MCF 10A (cell line): ENCODE data around the gene RIN3. TPM values are rescaled to one million over a fixed set of nuclear protein-coding genes. Genes with fewer than 3 reads are reported as not detected.
A peak's percentile ranks its signal among the peaks of the same experiment; 100 is the strongest.

Source experiments
- BruUV-seq: library from RNA; stranded (reverse); fragments of 400-500 nt; replicated peaks from 2 replicates; lab custom pipeline; 2021; lab: Mats Ljungman, UMichigan
- CTCF ChIA-PET: fragments of 300-600 bp; sonication (Branson Sonifier 250); formaldehyde crosslinking; extraction: SDS; loops from one replicate; lab custom pipeline; 2021; ENCODE audit warnings: antibody characterized with exemption, inconsistent platforms; lab: Yijun Ruan, JAX
- POLR2A ChIA-PET: fragments of 300-600, 350-650 bp; sonication (Branson Sonifier 250); formaldehyde crosslinking; extraction: SDS; loops from one replicate; lab custom pipeline; 2020; ENCODE audit warnings: antibody characterized with exemption, inconsistent platforms; lab: Yijun Ruan, JAX
- DNase-seq: peaks from one replicate; pipeline ENCODE4 v3.0.0-alpha.2; 2018; ENCODE audit not compliant: unreplicated experiment
- H3K27ac Mint-ChIP-seq: one replicate; pipeline ENCODE4 v1.8.0; 2022; ENCODE audit warnings: mild to moderate bottlenecking, low read depth, mixed read lengths; ENCODE audit not compliant: unreplicated experiment
- H3K27me3 Mint-ChIP-seq: one replicate; pipeline ENCODE4 v1.8.0; 2022; ENCODE audit warnings: mixed read lengths; ENCODE audit not compliant: insufficient read depth, unreplicated experiment
- H3K36me3 Mint-ChIP-seq: one replicate; pipeline ENCODE4 v1.8.0; 2022; ENCODE audit warnings: mild to moderate bottlenecking, moderate library complexity, mixed read lengths; ENCODE audit not compliant: insufficient read depth, unreplicated experiment
- H3K4me1 Mint-ChIP-seq: one replicate; pipeline ENCODE4 v1.8.0; 2022; ENCODE audit warnings: mixed read lengths; ENCODE audit not compliant: insufficient read depth, unreplicated experiment
- H3K4me3 Mint-ChIP-seq: one replicate; pipeline ENCODE4 v1.8.0; 2022; ENCODE audit warnings: mild to moderate bottlenecking, moderate library complexity, mixed read lengths; ENCODE audit not compliant: unreplicated experiment
- H3K9me3 Mint-ChIP-seq: one replicate; pipeline ENCODE4 v1.8.0; 2022; ENCODE audit warnings: mixed read lengths; ENCODE audit not compliant: unreplicated experiment
- intact Hi-C: fragments of 100-400 bp; cut with micrococcal nuclease; formaldehyde crosslinking; loops from 2 replicates; pipeline ENCODE4 v1.14.1; 2022
- total RNA-seq: library from RNA; stranded (reverse); gene quantifications from 2 replicates; pipeline ENCODE4 v1.2.3, GENCODE V29; 2022
- TF ChIP-seq, protein P1 (sequence below): fragments of 200-600 bp; IDR thresholded peaks from one replicate; pipeline ENCODE4 v1.8.0; 2022; ENCODE audit warnings: antibody characterized with exemption, mild to moderate bottlenecking; ENCODE audit not compliant: unreplicated experiment

Gene RIN3
- total RNA-seq, 1 experiment from 2014 or later, result 14.2 TPM

DNA sequence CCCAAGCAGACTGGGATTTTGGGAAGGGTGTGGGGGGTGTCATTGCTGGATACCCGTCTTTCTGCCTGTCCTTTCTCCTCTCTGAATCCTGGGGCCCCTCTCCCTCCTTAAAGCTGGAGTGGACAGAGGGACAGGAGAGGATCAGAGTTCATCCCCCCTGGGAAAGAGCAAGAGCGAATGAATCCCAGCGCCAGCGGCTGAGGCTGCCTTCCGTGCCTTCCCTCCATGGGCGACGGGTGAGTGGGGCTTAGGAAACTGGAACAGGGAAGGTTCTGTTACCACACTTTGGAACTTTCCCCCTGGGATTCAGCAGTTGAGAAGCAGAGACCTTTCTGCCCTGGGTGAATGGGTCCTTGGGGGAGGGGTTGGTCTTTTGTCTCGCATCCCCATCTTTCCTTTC is 16.2 kb upstream of the RIN3 start:
- POLR2A ChIA-PET, result no interaction called here
- Mint-ChIP-seq H3K9me3 (no peaks in the 10 kb centered on the region), H3K36me3 (no peaks in the 10 kb centered on the region), H3K27ac (no peak overlapping the region), H3K4me1 (no peaks in the 10 kb centered on the region), H3K27me3 (no peaks in the 10 kb centered on the region), H3K4me3 (no peak overlapping the region)
- BruUV-seq, result no TSS peak
- DNase-seq, result no peak
- CTCF ChIA-PET, result no interaction called here
- TF ChIP-seq, protein P1, sequence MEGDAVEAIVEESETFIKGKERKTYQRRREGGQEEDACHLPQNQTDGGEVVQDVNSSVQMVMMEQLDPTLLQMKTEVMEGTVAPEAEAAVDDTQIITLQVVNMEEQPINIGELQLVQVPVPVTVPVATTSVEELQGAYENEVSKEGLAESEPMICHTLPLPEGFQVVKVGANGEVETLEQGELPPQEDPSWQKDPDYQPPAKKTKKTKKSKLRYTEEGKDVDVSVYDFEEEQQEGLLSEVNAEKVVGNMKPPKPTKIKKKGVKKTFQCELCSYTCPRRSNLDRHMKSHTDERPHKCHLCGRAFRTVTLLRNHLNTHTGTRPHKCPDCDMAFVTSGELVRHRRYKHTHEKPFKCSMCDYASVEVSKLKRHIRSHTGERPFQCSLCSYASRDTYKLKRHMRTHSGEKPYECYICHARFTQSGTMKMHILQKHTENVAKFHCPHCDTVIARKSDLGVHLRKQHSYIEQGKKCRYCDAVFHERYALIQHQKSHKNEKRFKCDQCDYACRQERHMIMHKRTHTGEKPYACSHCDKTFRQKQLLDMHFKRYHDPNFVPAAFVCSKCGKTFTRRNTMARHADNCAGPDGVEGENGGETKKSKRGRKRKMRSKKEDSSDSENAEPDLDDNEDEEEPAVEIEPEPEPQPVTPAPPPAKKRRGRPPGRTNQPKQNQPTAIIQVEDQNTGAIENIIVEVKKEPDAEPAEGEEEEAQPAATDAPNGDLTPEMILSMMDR, result no peak
- intact Hi-C loops, result no loop called here

GRCh38 chr14:92499234-92499633 is 14.3 kb upstream of the RIN3 start:
- no peak for DNase-seq
- TF ChIP-seq, protein P1, result no peak
- no TSS peak for BruUV-seq
- Mint-ChIP-seq H3K36me3 (no peaks in the 10 kb centered on the region), H3K27ac (no peak overlapping the region), H3K27me3 (no peaks in the 10 kb centered on the region), H3K4me1 (peaks cover 16% of the 10 kb centered on the region), H3K9me3 (no peaks in the 10 kb centered on the region), H3K4me3 (no peak overlapping the region)
- intact Hi-C loops, result no loop called here
- CTCF ChIA-PET, result interaction anchor here (0.5 to 0.7 kb wide), 3 partner anchors 14 to 131 kb away, joined by 3 read pairs; no protein-coding TSS in a partner anchor
- POLR2A ChIA-PET, result interaction anchor here (0.6 to 1.2 kb wide), 2 partner anchors 19 to 346 kb away, joined by 3 read pairs; no protein-coding TSS in a partner anchor

GRCh38 chr14:92500491-92500941 is 13.1 kb upstream of the RIN3 start:
- ChIA-PET POLR2A (interaction anchor here (0.6 to 0.7 kb wide), 2 partner anchors 76 to 569 kb away, joined by 3 to 4 read pairs; no protein-coding TSS in a partner anchor), CTCF (interaction anchor here (0.5 kb wide), 1 partner anchor 302 kb away, joined by 3 read pairs; no protein-coding TSS in a partner anchor)
- DNase-seq, result no peak
- TF ChIP-seq, protein P1, result no peak
- H3K4me3 Mint-ChIP-seq, result no peak overlapping the region
- H3K36me3 Mint-ChIP-seq, result no peaks in the 10 kb centered on the region
- no peaks in the 10 kb centered on the region for H3K9me3 Mint-ChIP-seq
- H3K4me1 Mint-ChIP-seq, result peaks cover 26% of the 10 kb centered on the region
- intact Hi-C loops, result no loop called here
- H3K27ac Mint-ChIP-seq, result no peak overlapping the region
- no TSS peak for BruUV-seq
- H3K27me3 Mint-ChIP-seq, result no peaks in the 10 kb centered on the region

GRCh38 chr14:92501891-92502351 is 11.7 kb upstream of the RIN3 start:
- Mint-ChIP-seq H3K4me3 (no peak overlapping the region), H3K36me3 (no peaks in the 10 kb centered on the region), H3K27me3 (no peaks in the 10 kb centered on the region), H3K27ac (no peak overlapping the region), H3K9me3 (no peaks in the 10 kb centered on the region), H3K4me1 (peaks cover 26% of the 10 kb centered on the region)
- no TSS peak for BruUV-seq
- ChIA-PET POLR2A (no interaction called here), CTCF (interaction anchor here (0.7 kb wide), 1 partner anchor 227 kb away, joined by 3 read pairs; no protein-coding TSS in a partner anchor)
- intact Hi-C loops, result no loop called here
- TF ChIP-seq, protein P1, result no peak
- DNase-seq, result peak; percentile 13
